Measurements from ENCODE around the gene PHF21A. TPM values are rescaled to one million over a fixed set of nuclear protein-coding genes. Genes with fewer than 3 reads are reported as not detected.

PHF21A gene
- polyA plus RNA-seq, 3 donors, result 6.2 to 95.2 (median 14.0) TPM

DNA sequence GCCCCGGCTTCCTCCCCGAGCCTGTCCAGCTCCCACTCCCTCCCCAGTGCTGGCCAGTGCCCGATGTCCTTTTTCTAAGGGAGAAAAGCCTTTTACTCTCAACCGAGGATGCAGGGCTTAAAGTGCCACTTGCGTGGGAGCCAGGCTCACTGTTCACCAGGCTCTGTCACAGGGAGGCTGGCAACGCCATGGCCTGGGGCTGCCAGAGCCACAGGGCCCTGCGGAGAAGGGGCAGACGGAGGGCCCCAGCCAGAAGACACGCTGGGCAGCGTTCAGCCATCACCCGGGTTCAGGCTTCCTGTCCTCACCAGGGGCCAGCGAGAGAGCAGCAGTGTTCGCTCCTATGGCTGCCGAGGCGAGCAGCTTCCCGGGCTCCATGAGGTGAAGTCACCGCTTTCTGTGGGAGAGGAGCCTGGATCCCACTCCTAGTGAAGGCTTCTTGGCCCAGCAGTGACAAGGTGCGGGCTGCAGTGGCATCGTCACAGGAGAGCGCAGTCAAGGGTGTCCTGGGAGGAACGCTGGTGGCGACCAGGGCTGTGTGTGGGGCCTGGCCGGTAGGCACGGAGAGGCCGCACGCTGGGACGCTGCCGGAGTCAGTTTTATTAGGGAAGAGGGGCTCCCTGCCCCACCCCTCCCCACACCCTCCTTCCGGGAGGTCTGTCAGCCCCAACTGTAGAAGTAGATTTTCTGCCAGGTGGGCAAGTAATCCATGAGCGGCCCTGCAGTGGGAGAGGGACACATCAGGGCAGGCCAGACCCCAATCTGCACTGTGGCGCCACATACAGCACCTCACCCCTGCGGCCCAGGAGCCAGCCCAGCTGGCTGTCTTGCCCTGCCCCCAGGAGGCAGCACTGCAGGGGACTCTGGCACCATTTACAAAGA, 211.4 kb downstream of the PHF21A start:
- H3K27ac Mint-ChIP-seq, result no peak overlapping the region
- H3K4me1 Mint-ChIP-seq, result peaks cover 3% of the 10 kb centered on the region
- Histone ChIP-seq H3K27me3 (ENCODE audit: control insufficient read depth in 2 of 2, insufficient read depth in 2 of 2, low read length in 2 of 2) (no peaks in the 10 kb centered on the region), H3K27ac (ENCODE audit: low read depth in 1 of 2, low read length in 2 of 2) (no peak overlapping the region), H3K9ac (ENCODE audit: insufficient read depth, low read length, poor library complexity, severe bottlenecking) (no peak overlapping the region), H3K4me2 (replicated peaks; ENCODE audit: extremely low read depth, low read length, poor library complexity, severe bottlenecking) (no peak overlapping the region), H3K36me3 (replicated peaks in 1 of 2; ENCODE audit: control insufficient read depth in 1 of 2, insufficient read depth in 2 of 2, low read length in 2 of 2) (peaks cover 51 to 60% of the 10 kb centered on the region in 2 donors), H3K79me2 (ENCODE audit: insufficient read depth, low read length) (peaks cover 2% of the 10 kb centered on the region), H3K9me3 (replicated peaks in 1 of 2; ENCODE audit: control insufficient read depth in 1 of 2, insufficient read depth in 1 of 2, low read length in 2 of 2) (no peaks in the 10 kb centered on the region), H2AFZ (ENCODE audit: insufficient read depth, low read depth, low read length, poor library complexity, severe bottlenecking) (no peak overlapping the region), H3K4me3 (replicated peaks in 1 of 3; ENCODE audit: low read depth in 2 of 3, low read length in 3 of 3) (no peak overlapping the region), H4K20me1 (ENCODE audit: insufficient read depth, low read length) (peaks cover 37% of the 10 kb centered on the region), H3K4me1 (ENCODE audit: control insufficient read depth in 1 of 2, insufficient read depth in 2 of 2, low read length in 2 of 2) (no peaks in the 10 kb centered on the region)
- intact Hi-C loops (cut with micrococcal nuclease), result loop anchor here in 1 of 2 donors (10.0 kb wide), 1 partner anchor 705 kb away; the partner anchor contains the start of genes ATG13 and HARBI1
- TF ChIP-seq, protein P1, sequence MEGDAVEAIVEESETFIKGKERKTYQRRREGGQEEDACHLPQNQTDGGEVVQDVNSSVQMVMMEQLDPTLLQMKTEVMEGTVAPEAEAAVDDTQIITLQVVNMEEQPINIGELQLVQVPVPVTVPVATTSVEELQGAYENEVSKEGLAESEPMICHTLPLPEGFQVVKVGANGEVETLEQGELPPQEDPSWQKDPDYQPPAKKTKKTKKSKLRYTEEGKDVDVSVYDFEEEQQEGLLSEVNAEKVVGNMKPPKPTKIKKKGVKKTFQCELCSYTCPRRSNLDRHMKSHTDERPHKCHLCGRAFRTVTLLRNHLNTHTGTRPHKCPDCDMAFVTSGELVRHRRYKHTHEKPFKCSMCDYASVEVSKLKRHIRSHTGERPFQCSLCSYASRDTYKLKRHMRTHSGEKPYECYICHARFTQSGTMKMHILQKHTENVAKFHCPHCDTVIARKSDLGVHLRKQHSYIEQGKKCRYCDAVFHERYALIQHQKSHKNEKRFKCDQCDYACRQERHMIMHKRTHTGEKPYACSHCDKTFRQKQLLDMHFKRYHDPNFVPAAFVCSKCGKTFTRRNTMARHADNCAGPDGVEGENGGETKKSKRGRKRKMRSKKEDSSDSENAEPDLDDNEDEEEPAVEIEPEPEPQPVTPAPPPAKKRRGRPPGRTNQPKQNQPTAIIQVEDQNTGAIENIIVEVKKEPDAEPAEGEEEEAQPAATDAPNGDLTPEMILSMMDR (IDR thresholded peaks at IDR 0.05), result no peak
- 92% methylated on average over 21 of the region's 32 CpGs for WGBS (ENCODE audit: insufficient coverage)
- peaks cover 0 to 2% (median 0%) of the 10 kb centered on the region in 7 donors for H3K9me3 Mint-ChIP-seq
- no peak overlapping the region for H3K4me3 Mint-ChIP-seq
- H3K27me3 Mint-ChIP-seq (ENCODE audit: low read depth in 3 of 3), result peaks cover 0 to 13% (median 0%) of the 10 kb centered on the region in 3 donors
- no peak for DNase-seq
- H3K36me3 Mint-ChIP-seq, result peaks cover 49 to 57% of the 10 kb centered on the region in 2 donors

DNA sequence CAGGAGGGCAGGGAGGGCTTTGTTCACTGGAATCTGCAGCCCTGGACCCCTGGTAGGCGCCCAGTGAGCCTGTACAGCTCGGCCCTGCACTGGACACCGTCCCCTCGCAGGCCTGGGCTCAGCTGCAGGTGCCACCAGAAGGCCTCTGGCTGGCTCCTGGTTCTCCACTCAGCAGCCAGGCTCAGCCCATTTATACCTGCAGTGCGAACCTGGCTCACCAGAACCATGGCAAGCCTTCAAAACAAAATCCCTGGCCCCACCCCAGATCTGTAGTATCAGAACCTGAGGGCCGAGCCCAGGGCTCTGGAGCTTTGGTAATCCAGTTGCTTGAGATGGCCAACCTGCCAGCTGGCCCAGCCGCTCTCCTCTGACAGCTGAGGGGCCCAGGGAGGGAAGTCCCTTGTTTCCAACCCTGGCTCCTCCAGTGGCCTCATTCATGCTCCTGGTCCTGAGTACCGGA, 213.3 kb downstream of the PHF21A start:
- Histone ChIP-seq H3K79me2 (ENCODE audit: insufficient read depth, low read length) (no peaks in the 10 kb centered on the region), H3K4me3 (replicated peaks in 1 of 3; ENCODE audit: low read depth in 2 of 3, low read length in 3 of 3) (no peak overlapping the region), H3K9ac (ENCODE audit: insufficient read depth, low read length, poor library complexity, severe bottlenecking) (no peak overlapping the region), H2AFZ (ENCODE audit: insufficient read depth, low read depth, low read length, poor library complexity, severe bottlenecking) (no peak overlapping the region), H3K4me1 (ENCODE audit: control insufficient read depth in 1 of 2, insufficient read depth in 2 of 2, low read length in 2 of 2) (no peaks in the 10 kb centered on the region), H3K4me2 (replicated peaks; ENCODE audit: extremely low read depth, low read length, poor library complexity, severe bottlenecking) (no peak overlapping the region), H3K9me3 (replicated peaks in 1 of 2; ENCODE audit: control insufficient read depth in 1 of 2, insufficient read depth in 1 of 2, low read length in 2 of 2) (no peaks in the 10 kb centered on the region), H3K36me3 (replicated peaks in 1 of 2; ENCODE audit: control insufficient read depth in 1 of 2, insufficient read depth in 2 of 2, low read length in 2 of 2) (peaks cover 32 to 41% of the 10 kb centered on the region in 2 donors), H4K20me1 (ENCODE audit: insufficient read depth, low read length) (peaks cover 30% of the 10 kb centered on the region), H3K27me3 (ENCODE audit: control insufficient read depth in 2 of 2, insufficient read depth in 2 of 2, low read length in 2 of 2) (no peaks in the 10 kb centered on the region), H3K27ac (ENCODE audit: low read depth in 1 of 2, low read length in 2 of 2) (no peak overlapping the region)
- peaks cover 0 to 19% (median 2%) of the 10 kb centered on the region in 3 donors for H3K27me3 Mint-ChIP-seq (ENCODE audit: low read depth in 3 of 3)
- H3K4me1 Mint-ChIP-seq, result peaks cover 3% of the 10 kb centered on the region
- H3K36me3 Mint-ChIP-seq, result peaks cover 31 to 38% of the 10 kb centered on the region in 2 donors
- intact Hi-C loops (cut with micrococcal nuclease), result no loop called here
- TF ChIP-seq, protein P1 (IDR thresholded peaks at IDR 0.05), result no peak
- no peak for DNase-seq
- H3K4me3 Mint-ChIP-seq, result no peak overlapping the region
- 92% methylated on average over 7 of the region's 8 CpGs for WGBS (ENCODE audit: insufficient coverage)
- H3K9me3 Mint-ChIP-seq, result peaks cover 0 to 2% (median 0%) of the 10 kb centered on the region in 7 donors
- no peak overlapping the region for H3K27ac Mint-ChIP-seq

Measured in CD14-positive monocyte (primary cell).